Measurements from ENCODE around the gene EGLN2.
"Not testable (repeated sequence)": the region's sequence is repeated elsewhere in the genome, so short reads cannot be mapped to it uniquely, and the experiment has no call there.

EGLN2 gene

GRCh38 chr19:40850277-40850676 lies 51.3 kb downstream of the EGLN2 start, which contains the start of gene CYP2A6:
Gene CYP2A6, minus strand, starts transcription at chr19:40850447. Its CDS starts 21 bp downstream, at chr19:40850426.
- DNase-seq, result not testable (repeated sequence)

GRCh38 chr19:40852467-40853152 lies 53.6 kb downstream of the EGLN2 start:
- DNase-seq, result not testable (repeated sequence)
